HepG2 (cell line): ENCODE measurements around the gene NUCB1. TPM values are rescaled to one million over a fixed set of nuclear protein-coding genes. Genes with fewer than 3 reads are reported as not detected.
A peak's percentile ranks its signal among the peaks of the same experiment; 100 is the strongest.

Experiments
- CERS6 ChIP-seq: sonication (generic); formaldehyde crosslinking; IDR thresholded peaks from 2 replicates; pipeline ENCODE4 v1.5.0; 2020; ENCODE audit warnings: missing genetic modification reagents
- GPN1 ChIP-seq: sonication (generic); formaldehyde crosslinking; IDR thresholded peaks from 2 replicates; pipeline ENCODE4 v1.5.1; 2020; ENCODE audit warnings: missing genetic modification reagents, borderline replicate concordance
- HNRNPH1 ChIP-seq: fragments of 200-400 bp; formaldehyde crosslinking; optimal IDR thresholded peaks from 2 replicates; pipeline ENCODE3; 2017; ENCODE audit warnings: mild to moderate bottlenecking, low read depth, low read length
- JUND ChIP-seq: sonication (generic); formaldehyde crosslinking; IDR thresholded peaks from 2 replicates; pipeline ENCODE4 v1.8.0; 2022; ENCODE audit warnings: mild to moderate bottlenecking, missing genetic modification reagents
- KDM1A ChIP-seq: IDR thresholded peaks from 2 replicates; pipeline ENCODE4 v1.6.1; 2016; ENCODE audit warnings: missing compliant biosample characterization
- NR3C1 ChIP-seq: sonication (generic); formaldehyde crosslinking; IDR thresholded peaks from 2 replicates; pipeline ENCODE4 v1.4.0; 2020; ENCODE audit warnings: missing genetic modification reagents
- SAFB2 ChIP-seq: sonication (generic); formaldehyde crosslinking; IDR thresholded peaks from 2 replicates; pipeline ENCODE4 v1.5.1; 2020; ENCODE audit warnings: missing genetic modification reagents, low read depth, mild to moderate bottlenecking, borderline replicate concordance
- SMAD3 ChIP-seq: sonication (generic); formaldehyde crosslinking; IDR thresholded peaks from 2 replicates; pipeline ENCODE4 v1.4.0; 2020; ENCODE audit warnings: missing genetic modification reagents
- SPEN ChIP-seq: sonication (generic); formaldehyde crosslinking; IDR thresholded peaks from 2 replicates; pipeline ENCODE4 v1.5.1; 2020; ENCODE audit warnings: low read depth, mild to moderate bottlenecking, missing genetic modification reagents
- WIZ ChIP-seq: sonication (generic); formaldehyde crosslinking; IDR thresholded peaks from 2 replicates; pipeline ENCODE4 v1.5.1; 2020; ENCODE audit warnings: mild to moderate bottlenecking, missing genetic modification reagents
- ZC3H4 ChIP-seq: sonication (generic); formaldehyde crosslinking; IDR thresholded peaks from 2 replicates; pipeline ENCODE4 v1.4.0; 2020; ENCODE audit warnings: missing genetic modification reagents, borderline replicate concordance
- ZNF24 ChIP-seq: fragments of 450-650 bp; IDR thresholded peaks from 2 replicates; pipeline ENCODE4 v1.6.1; 2017; ENCODE audit warnings: antibody characterized with exemption, mild to moderate bottlenecking
- ZNF570 ChIP-seq: sonication (generic); formaldehyde crosslinking; IDR thresholded peaks from 2 replicates; pipeline ENCODE4 v1.4.0; 2020; ENCODE audit warnings: mild to moderate bottlenecking, missing genetic modification reagents, borderline replicate concordance
- ZNF607 ChIP-seq: sonication (generic); formaldehyde crosslinking; IDR thresholded peaks from 2 replicates; pipeline ENCODE4 v1.5.1; 2020; ENCODE audit warnings: missing genetic modification reagents, mild to moderate bottlenecking, borderline replicate concordance
- ZNF674 ChIP-seq: sonication (generic); formaldehyde crosslinking; IDR thresholded peaks from 2 replicates; pipeline ENCODE4 v1.5.0; 2020; ENCODE audit warnings: low read depth, mild to moderate bottlenecking, missing genetic modification reagents
- ZNF746 ChIP-seq: sonication (generic); formaldehyde crosslinking; IDR thresholded peaks from 2 replicates; pipeline ENCODE4 v1.8.0; 2022; ENCODE audit warnings: mild to moderate bottlenecking, missing genetic modification reagents
- ZNF747 ChIP-seq: sonication (generic); formaldehyde crosslinking; IDR thresholded peaks from 2 replicates; pipeline ENCODE4 v1.8.1; 2023; ENCODE audit warnings: missing genetic modification reagents, mild to moderate bottlenecking, borderline replicate concordance
- ZNF75D ChIP-seq: sonication (generic); formaldehyde crosslinking; IDR thresholded peaks from 2 replicates; pipeline ENCODE4 v1.8.1; 2023; ENCODE audit warnings: missing genetic modification reagents, mild to moderate bottlenecking, borderline replicate concordance
- polyA plus RNA-seq, 8 experiments: library from polyadenylated mRNA; depleted of rRNA in 3 of 8; stranded (reverse) in 7 of 8; unstranded in 1 of 8; fragments of >200 nt; fragmentation: Illumina TruSeq in 4 of 8; extraction: Trizol in 4 of 8; gene quantifications; 2 replicates each; pipeline versions ENCODE4 v1.2.1 to v1.2.3, GENCODE V29; 2011 to 2016; ENCODE audit warnings: low read depth in 4 of 8, missing spikeins in 1 of 8, mixed read lengths in 1 of 8; ENCODE audit not compliant: insufficient read depth in 1 of 8
- total RNA-seq, 5 experiments: library from RNA; depleted of rRNA; stranded (reverse); fragments of >200 nt; fragmentation: Illumina TruSeq; extraction: Trizol; gene quantifications; 2 replicates each; pipeline ENCODE4 v1.2.3, GENCODE V29; 2016; ENCODE audit warnings: low read depth in 1 of 5
- TF ChIP-seq, protein P1 (sequence below): sonication (generic); formaldehyde crosslinking; IDR thresholded peaks from 2 replicates; pipeline ENCODE4 v1.5.1; 2020; ENCODE audit warnings: mild to moderate bottlenecking, missing genetic modification reagents
- TF ChIP-seq, protein P2 (sequence below): sonication (generic); formaldehyde crosslinking; IDR thresholded peaks from 2 replicates; pipeline ENCODE4 v1.8.0; 2022; ENCODE audit warnings: mild to moderate bottlenecking, missing genetic modification reagents, moderate library complexity
- TF ChIP-seq, protein P3 (sequence below): IDR thresholded peaks from 2 replicates; pipeline ENCODE4 v1.6.1; 2016; ENCODE audit warnings: missing compliant biosample characterization, missing genetic modification reagents, borderline replicate concordance
- TF ChIP-seq, protein P4 (sequence below): sonication (generic); formaldehyde crosslinking; IDR thresholded peaks from 2 replicates; pipeline ENCODE4 v1.4.0; 2020; ENCODE audit warnings: missing genetic modification reagents

The NUCB1 gene
- total and polyA plus RNA-seq, 2 of the 13 experiments (the other 11 are each of a cell fraction or from before 2014, with no cell fraction given): 82.3 to 106 TPM

GRCh38 chr19:48963371-48964204 lies 63.5 kb downstream of the NUCB1 start (continued):
- TF ChIP-seq, protein P1, sequence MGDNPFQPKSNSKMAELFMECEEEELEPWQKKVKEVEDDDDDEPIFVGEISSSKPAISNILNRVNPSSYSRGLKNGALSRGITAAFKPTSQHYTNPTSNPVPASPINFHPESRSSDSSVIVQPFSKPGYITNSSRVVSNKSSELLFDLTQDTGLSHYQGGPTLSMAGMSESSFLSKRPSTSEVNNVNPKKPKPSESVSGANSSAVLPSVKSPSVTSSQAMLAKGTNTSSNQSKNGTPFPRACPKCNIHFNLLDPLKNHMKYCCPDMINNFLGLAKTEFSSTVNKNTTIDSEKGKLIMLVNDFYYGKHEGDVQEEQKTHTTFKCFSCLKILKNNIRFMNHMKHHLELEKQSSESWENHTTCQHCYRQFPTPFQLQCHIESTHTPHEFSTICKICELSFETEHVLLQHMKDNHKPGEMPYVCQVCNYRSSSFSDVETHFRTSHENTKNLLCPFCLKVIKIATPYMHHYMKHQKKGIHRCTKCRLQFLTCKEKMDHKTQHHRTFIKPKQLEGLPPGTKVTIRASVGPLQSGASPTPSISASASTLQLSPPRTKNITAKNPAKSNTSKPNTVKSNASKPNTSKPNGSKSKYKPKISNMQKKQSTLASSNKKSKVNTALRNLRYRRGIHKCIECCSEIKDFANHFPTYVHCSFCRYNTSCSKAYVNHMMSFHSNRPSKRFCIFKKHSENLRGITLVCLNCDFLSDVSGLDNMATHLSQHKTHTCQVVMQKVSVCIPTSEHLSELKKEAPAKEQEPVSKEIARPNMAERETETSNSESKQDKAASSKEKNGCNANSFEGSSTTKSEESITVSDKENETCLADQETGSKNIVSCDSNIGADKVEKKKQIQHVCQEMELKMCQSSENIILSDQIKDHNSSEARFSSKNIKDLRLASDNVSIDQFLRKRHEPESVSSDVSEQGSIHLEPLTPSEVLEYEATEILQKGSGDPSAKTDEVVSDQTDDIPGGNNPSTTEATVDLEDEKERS (CRISPR knock-in tag): 0 out of 2 replicates have a peak, but pooled peaks have one; percentile 32
- peak; percentile 75; the same call in 1 of the 2 replicates for TF ChIP-seq ZNF746 (CRISPR knock-in tag)
- TF ChIP-seq JUND (CRISPR knock-in tag): peak; percentile 90
- TF ChIP-seq, protein P2, sequence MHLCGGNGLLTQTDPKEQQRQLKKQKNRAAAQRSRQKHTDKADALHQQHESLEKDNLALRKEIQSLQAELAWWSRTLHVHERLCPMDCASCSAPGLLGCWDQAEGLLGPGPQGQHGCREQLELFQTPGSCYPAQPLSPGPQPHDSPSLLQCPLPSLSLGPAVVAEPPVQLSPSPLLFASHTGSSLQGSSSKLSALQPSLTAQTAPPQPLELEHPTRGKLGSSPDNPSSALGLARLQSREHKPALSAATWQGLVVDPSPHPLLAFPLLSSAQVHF (CRISPR knock-in tag): no peak
- no peak for TF ChIP-seq KDM1A (CRISPR knock-in tag)
- no peak for TF ChIP-seq ZNF75D (CRISPR knock-in tag)
- TF ChIP-seq ZNF570 (CRISPR knock-in tag): no peak
- TF ChIP-seq SAFB2 (CRISPR knock-in tag): peak; percentile 45; the same call in 1 of the 2 replicates
- TF ChIP-seq ZC3H4 (CRISPR knock-in tag): peak; percentile 70; the same call in 1 of the 2 replicates
- no peak for TF ChIP-seq CERS6 (CRISPR knock-in tag)
- no peak for TF ChIP-seq NR3C1
- TF ChIP-seq ZNF674 (CRISPR knock-in tag): no peak
- TF ChIP-seq, protein P3, sequence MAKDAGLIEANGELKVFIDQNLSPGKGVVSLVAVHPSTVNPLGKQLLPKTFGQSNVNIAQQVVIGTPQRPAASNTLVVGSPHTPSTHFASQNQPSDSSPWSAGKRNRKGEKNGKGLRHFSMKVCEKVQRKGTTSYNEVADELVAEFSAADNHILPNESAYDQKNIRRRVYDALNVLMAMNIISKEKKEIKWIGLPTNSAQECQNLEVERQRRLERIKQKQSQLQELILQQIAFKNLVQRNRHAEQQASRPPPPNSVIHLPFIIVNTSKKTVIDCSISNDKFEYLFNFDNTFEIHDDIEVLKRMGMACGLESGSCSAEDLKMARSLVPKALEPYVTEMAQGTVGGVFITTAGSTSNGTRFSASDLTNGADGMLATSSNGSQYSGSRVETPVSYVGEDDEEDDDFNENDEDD (CRISPR knock-in tag): peak; percentile 82; the same call in 1 of the 2 replicates
- TF ChIP-seq, protein P4, sequence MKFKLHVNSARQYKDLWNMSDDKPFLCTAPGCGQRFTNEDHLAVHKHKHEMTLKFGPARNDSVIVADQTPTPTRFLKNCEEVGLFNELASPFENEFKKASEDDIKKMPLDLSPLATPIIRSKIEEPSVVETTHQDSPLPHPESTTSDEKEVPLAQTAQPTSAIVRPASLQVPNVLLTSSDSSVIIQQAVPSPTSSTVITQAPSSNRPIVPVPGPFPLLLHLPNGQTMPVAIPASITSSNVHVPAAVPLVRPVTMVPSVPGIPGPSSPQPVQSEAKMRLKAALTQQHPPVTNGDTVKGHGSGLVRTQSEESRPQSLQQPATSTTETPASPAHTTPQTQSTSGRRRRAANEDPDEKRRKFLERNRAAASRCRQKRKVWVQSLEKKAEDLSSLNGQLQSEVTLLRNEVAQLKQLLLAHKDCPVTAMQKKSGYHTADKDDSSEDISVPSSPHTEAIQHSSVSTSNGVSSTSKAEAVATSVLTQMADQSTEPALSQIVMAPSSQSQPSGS (CRISPR knock-in tag): peak; percentile 97
- TF ChIP-seq ZNF607: peak; percentile 74; the same call in 1 of the 2 replicates
- 0 out of 2 replicates have a peak, but pooled peaks have one; percentile 37 for TF ChIP-seq GPN1 (CRISPR knock-in tag)
- TF ChIP-seq ZNF24: no peak
- peak; percentile 36; the same call in 1 of the 2 replicates for TF ChIP-seq SPEN (CRISPR knock-in tag)
- peak; percentile 90; the same call in 1 of the 2 replicates for TF ChIP-seq ZNF747 (CRISPR knock-in tag)
- TF ChIP-seq SMAD3 (CRISPR knock-in tag): peak; percentile 46; the same call in 1 of the 2 replicates
- peak; percentile 85 for TF ChIP-seq HNRNPH1
- peak; percentile 57; the same call in 1 of the 2 replicates for TF ChIP-seq WIZ
